Ectodermal cell (in vitro differentiated cells): ENCODE measurements around the gene DIPK1B.

Experiments used
- H3K27ac ChIP-seq: 2 replicates; pipeline ENCODE4 v1.7.0; 2013; ENCODE audit warnings: mild to moderate bottlenecking, low read depth, low read length; ENCODE audit not compliant: insufficient read depth, poor library complexity, severe bottlenecking
- H3K27me3 ChIP-seq: 2 replicates; pipeline ENCODE4 v1.7.0; 2013; ENCODE audit warnings: mild to moderate bottlenecking, low read length; ENCODE audit not compliant: insufficient read depth, control insufficient read depth, poor library complexity, severe bottlenecking
- H3K36me3 ChIP-seq: one replicate; pipeline ENCODE4 v1.7.0; 2013; ENCODE audit warnings: low read length; ENCODE audit not compliant: control insufficient read depth, insufficient read depth
- H3K4me1 ChIP-seq: one replicate; pipeline ENCODE4 v1.7.0; 2013; ENCODE audit warnings: low read length; ENCODE audit not compliant: control insufficient read depth, insufficient read depth
- H3K4me3 ChIP-seq: 2 replicates; pipeline ENCODE4 v1.7.0; 2013; ENCODE audit warnings: low read depth, low read length, control low read depth; ENCODE audit not compliant: insufficient read depth
- H3K9me3 ChIP-seq: 2 replicates; pipeline ENCODE4 v1.7.0; 2013; ENCODE audit warnings: mild to moderate bottlenecking, low read length, moderate library complexity; ENCODE audit not compliant: control insufficient read depth
- WGBS, 2 experiments: methylation state at CpG; one replicate each; pipeline ENCODE4 v1.1.7; 2013; ENCODE audit warnings: missing lambda C conversion rate in 2 of 2; 5-methylcytosine and 5-hydroxymethylcytosine counted together

DIPK1B gene

GRCh38 chr9:136693135-136693489 lies 19.3 kb upstream of the DIPK1B start:
- Histone ChIP-seq H3K4me1 (peaks cover 18% of the 10 kb centered on the region), H3K27ac (no peak overlapping the region), H3K36me3 (no peaks in the 10 kb centered on the region), H3K4me3 (no peak overlapping the region), H3K9me3 (no peaks in the 10 kb centered on the region), H3K27me3 (peaks cover 12% of the 10 kb centered on the region)
- 91 to 94% methylated on average over 14 of the region's 14 CpGs for WGBS, 2 experiments

GRCh38 chr9:136693490-136694162 lies 18.7 kb upstream of the DIPK1B start:
- no peaks in the 10 kb centered on the region for H3K9me3 ChIP-seq
- WGBS, 2 experiments: 83 to 86% methylated on average over 15 of the region's 15 CpGs
- no peak overlapping the region for H3K4me3 ChIP-seq
- no peaks in the 10 kb centered on the region for H3K36me3 ChIP-seq
- H3K27ac ChIP-seq: no peak overlapping the region
- peaks cover 18% of the 10 kb centered on the region for H3K4me1 ChIP-seq
- peaks cover 7% of the 10 kb centered on the region for H3K27me3 ChIP-seq

- Histone ChIP-seq H3K4me1 (peaks cover 18% of the 10 kb centered on the region), H3K9me3 (no peaks in the 10 kb centered on the region), H3K36me3 (no peaks in the 10 kb centered on the region), H3K27me3 (peaks cover under 1% of the 10 kb centered on the region), H3K27ac (no peak overlapping the region), H3K4me3 (no peak overlapping the region)
- 55 to 58% methylated on average over 32 of the region's 32 CpGs for WGBS, 2 experiments
Measured at GRCh38 chr9:136694163-136694871, 18.1 kb upstream of the DIPK1B start.

GRCh38 chr9:136694872-136695247 lies 17.5 kb upstream of the DIPK1B start:
- no peak overlapping the region for H3K4me3 ChIP-seq
- no peak overlapping the region for H3K27ac ChIP-seq
- no peaks in the 10 kb centered on the region for H3K9me3 ChIP-seq
- 93 to 96% methylated on average over 10 to 11 of the region's 11 CpGs for WGBS, 2 experiments
- no peaks in the 10 kb centered on the region for H3K36me3 ChIP-seq
- H3K27me3 ChIP-seq: no peaks in the 10 kb centered on the region
- peaks cover 18% of the 10 kb centered on the region for H3K4me1 ChIP-seq

- H3K27ac ChIP-seq: no peak overlapping the region
- no peaks in the 10 kb centered on the region for H3K36me3 ChIP-seq
- H3K4me1 ChIP-seq: peaks cover 18% of the 10 kb centered on the region
- no peak overlapping the region for H3K4me3 ChIP-seq
- H3K27me3 ChIP-seq: no peaks in the 10 kb centered on the region
- H3K9me3 ChIP-seq: no peaks in the 10 kb centered on the region
- WGBS, 2 experiments: 90% methylated on average over 10 of the region's 10 CpGs
Measured at GRCh38 chr9:136695435-136695895, 16.9 kb upstream of the DIPK1B start.

GRCh38 chr9:136695955-136696354 lies 16.4 kb upstream of the DIPK1B start:
- H3K4me3 ChIP-seq: no peak overlapping the region
- H3K27me3 ChIP-seq: peaks cover 2% of the 10 kb centered on the region
- H3K4me1 ChIP-seq: peaks cover 18% of the 10 kb centered on the region
- no peaks in the 10 kb centered on the region for H3K36me3 ChIP-seq
- no peaks in the 10 kb centered on the region for H3K9me3 ChIP-seq
- H3K27ac ChIP-seq: no peak overlapping the region
- WGBS, 2 experiments: 89 to 90% methylated on average over 23 of the region's 23 CpGs

GRCh38 chr9:136696502-136696901 lies 15.9 kb upstream of the DIPK1B start:
- WGBS, 2 experiments: 91% methylated on average over 9 of the region's 9 CpGs
- H3K36me3 ChIP-seq: no peaks in the 10 kb centered on the region
- H3K4me1 ChIP-seq: peaks cover 14% of the 10 kb centered on the region
- no peak overlapping the region for H3K27ac ChIP-seq
- no peak overlapping the region for H3K4me3 ChIP-seq
- peaks cover 8% of the 10 kb centered on the region for H3K27me3 ChIP-seq
- H3K9me3 ChIP-seq: no peaks in the 10 kb centered on the region

- Histone ChIP-seq H3K9me3 (no peaks in the 10 kb centered on the region), H3K36me3 (no peaks in the 10 kb centered on the region), H3K27ac (no peak overlapping the region), H3K27me3 (peaks cover 11% of the 10 kb centered on the region), H3K4me1 (peaks cover 6% of the 10 kb centered on the region), H3K4me3 (no peak overlapping the region)
- WGBS, 2 experiments: 88 to 89% methylated on average over 23 of the region's 23 CpGs
Measured at GRCh38 chr9:136697146-136697820, 15.1 kb upstream of the DIPK1B start.

GRCh38 chr9:136697821-136698526 lies 14.4 kb upstream of the DIPK1B start:
- Histone ChIP-seq H3K9me3 (no peaks in the 10 kb centered on the region), H3K4me1 (peaks cover 3% of the 10 kb centered on the region), H3K4me3 (no peak overlapping the region), H3K27ac (no peak overlapping the region), H3K27me3 (peaks cover 11% of the 10 kb centered on the region), H3K36me3 (no peaks in the 10 kb centered on the region)
- 91 to 93% methylated on average over 20 of the region's 20 CpGs for WGBS, 2 experiments
